ENCODE results near the gene SLCO6A1.
"Not testable (repeated sequence)": the region's sequence is repeated elsewhere in the genome, so short reads cannot be mapped to it uniquely, and the experiment has no call there.

SLCO6A1 gene, protein sequence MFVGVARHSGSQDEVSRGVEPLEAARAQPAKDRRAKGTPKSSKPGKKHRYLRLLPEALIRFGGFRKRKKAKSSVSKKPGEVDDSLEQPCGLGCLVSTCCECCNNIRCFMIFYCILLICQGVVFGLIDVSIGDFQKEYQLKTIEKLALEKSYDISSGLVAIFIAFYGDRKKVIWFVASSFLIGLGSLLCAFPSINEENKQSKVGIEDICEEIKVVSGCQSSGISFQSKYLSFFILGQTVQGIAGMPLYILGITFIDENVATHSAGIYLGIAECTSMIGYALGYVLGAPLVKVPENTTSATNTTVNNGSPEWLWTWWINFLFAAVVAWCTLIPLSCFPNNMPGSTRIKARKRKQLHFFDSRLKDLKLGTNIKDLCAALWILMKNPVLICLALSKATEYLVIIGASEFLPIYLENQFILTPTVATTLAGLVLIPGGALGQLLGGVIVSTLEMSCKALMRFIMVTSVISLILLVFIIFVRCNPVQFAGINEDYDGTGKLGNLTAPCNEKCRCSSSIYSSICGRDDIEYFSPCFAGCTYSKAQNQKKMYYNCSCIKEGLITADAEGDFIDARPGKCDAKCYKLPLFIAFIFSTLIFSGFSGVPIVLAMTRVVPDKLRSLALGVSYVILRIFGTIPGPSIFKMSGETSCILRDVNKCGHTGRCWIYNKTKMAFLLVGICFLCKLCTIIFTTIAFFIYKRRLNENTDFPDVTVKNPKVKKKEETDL

DNA sequence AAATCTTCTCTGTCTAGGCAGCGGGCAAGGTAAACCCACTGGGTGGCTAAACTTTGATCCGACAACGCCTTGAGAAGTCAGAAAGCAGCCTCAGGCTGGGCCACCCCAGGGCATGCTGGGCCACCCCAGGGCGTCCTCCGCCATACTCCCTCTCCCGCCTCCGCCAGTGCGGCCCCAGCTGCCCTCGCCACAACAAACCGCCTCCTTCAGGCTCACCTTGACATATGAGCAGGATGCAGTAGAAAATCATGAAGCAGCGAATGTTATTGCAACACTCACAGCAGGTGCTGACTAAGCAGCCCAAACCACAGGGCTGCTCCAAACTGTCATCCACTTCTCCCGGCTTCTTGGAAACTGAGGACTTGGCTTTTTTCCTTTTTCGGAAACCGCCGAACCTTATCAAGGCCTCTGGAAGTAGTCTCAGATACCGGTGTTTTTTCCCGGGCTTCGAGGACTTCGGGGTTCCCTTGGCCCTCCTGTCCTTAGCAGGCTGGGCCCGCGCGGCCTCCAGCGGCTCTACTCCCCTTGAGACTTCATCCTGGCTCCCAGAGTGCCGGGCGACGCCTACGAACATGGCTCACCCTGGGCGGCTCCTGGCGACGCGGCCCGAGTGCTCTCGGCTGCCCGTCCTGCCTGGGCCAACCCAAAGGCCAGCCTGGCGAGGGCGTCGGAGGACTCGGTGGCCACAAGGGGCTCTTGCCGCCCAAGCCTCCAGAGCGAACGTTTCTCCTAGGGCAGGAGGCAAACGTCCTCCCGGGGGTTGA is at the start of gene SLCO6A1:
TSS of gene SLCO6A1 (minus strand) at position 731 of the 764 bp plus-strand sequence. CDS start at position 574, 157 bp downstream.
- DNase-seq (ENCODE audit: low read depth) = no peak

DNA sequence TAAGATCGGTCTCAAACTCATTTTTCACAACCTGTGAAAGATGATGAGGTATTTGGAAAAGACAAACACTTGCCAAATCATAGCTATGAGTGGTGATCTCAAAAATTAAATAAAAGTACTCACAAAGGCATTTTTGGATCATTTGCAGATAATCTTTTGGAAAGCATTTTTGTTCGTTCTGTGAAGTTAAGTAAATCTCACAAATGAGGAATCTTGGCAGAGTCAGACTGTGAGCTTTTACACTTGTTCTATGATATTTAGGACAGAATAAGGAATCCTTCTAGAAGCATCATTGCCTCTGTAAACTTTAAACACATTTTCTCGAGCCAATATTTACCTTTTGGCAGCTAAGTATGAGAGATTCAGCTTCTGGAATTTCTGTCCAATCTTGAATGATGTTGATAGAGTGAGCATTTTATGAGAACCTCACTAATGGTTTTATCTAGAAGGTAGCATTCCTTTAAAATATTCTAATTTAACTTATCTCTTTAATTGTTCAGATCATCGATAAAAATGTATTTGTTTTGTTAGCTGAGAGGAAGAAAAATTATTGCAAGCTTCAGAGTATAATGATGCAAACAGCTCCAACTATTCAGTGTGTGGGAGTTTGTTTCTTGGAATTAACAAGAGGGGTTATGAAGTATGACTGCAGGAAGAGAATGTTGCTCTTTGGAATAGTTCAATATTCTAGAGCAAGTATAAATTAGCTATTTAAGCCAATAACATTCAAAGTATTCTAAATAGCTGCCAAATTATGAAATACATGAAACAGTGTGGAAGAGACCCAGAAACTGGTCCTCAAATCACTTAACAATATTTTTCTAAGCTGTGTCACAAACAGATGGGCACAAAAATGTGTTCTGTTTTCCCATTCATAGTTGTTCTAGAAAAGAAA is 48.6 kb upstream of the SLCO6A1 start:
- DNase-seq (ENCODE audit: low read depth) = no peak

DNA sequence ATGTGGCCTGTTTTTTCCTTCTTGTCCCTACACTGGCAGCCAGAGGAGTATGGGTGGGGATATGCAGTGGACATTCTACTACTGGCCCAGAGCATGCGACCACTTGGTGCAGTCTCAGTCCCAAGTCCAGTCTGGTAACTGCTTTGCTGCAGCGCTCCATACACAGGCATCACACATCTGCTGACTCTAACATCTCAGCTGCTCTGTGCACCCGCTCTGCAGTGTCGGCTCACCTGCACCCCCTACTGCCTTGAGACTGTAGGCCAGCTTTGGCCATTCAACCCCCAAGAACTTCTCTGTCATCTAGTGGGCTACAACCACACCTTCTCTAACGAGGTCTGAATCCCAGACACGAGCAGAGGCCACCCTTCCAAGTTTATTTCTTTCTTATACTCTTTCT is 46.4 kb upstream of the SLCO6A1 start:
- no peak for DNase-seq (ENCODE audit: low read depth)

DNA sequence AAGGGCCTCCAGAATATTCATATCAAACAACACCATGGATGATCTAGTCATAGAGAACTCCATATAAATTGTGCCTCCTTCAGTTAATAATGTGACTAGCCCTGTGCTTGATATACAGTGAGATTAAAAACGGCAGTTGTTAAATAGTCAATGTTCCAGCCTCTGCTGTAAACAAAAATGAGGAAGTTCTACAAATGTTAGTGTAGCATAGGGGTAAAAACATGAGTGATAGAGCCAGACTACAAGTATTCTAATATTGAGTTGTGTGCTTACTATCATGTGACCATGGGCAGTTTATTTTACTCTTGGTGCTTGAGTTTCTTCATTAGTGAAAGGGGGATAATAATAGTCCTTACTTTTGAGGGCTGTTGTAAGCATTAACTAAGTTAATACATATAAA is 43.3 kb upstream of the SLCO6A1 start:
- DNase-seq (ENCODE audit: low read depth) = no peak

DNA sequence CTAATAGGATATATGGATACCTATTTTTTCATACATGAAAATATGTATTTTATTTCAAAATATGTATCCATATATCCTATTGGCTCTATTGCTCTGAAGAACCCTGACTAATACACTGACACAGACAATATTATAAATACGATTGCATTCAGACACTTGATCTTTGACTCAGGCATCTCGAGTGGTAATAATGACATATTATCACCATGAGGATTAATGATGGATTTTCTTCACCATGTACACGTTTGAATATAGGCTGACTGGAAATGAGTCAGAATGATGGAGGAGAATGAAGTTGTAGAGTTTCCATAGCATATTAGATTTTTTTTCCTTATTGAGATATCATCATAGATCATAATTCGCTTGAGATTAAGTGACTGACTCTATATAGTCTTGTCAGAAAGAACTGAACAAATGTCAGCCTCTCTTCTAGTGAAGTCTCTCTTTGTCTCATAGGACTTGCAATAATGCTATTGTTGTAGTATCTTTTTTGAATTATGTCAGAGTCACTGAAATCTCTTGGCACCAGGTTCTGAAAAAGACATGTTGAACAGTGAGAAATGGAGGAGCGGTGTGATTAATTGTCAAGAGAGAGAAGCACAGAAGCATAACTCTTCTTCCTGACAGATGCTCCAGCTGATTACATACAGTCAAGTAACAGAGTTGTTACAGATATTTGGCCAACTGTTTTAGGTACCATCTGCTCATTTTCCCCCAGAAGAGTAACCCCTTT is 41.4 kb upstream of the SLCO6A1 start:
- no peak for DNase-seq (ENCODE audit: low read depth)

DNA sequence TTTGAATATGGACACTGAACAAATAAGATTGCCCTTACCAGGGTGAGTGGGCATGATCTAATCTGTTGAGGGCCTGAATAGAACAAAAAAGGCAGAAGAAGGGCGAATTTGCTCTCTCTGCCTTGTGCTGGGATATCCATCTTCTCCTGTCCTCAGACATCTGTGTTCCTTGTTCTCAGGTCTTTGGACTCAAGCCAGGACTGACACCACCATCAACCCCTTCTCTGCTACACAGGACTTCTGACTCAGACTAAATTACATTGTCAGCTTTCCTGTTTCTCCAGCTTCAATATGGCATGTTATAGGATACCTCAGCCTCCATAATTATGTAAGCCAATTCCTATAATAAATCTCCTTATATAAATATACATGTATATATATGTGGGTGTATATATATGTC is 40.8 kb upstream of the SLCO6A1 start:
- DNase-seq (ENCODE audit: low read depth) = no peak

DNA sequence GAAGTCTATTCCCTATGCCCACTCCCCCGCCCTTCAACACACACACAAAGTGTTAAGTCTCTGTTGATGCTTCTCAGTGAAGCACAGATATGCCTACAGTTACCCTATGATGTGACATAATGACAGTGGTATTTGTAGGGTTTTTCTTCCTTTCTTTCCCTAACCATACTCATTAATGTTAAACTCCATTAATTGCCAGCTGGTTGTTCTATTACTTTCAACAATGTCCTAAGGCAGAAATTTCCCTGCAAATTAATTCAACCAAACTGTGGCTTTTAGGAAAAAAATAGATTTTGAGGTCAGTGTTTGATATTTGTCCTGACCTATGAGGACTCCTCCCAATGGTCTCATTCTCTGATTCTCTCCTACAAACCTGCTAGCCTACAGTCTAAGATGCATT is 38.2 kb upstream of the SLCO6A1 start:
- no peak for DNase-seq (ENCODE audit: low read depth)

DNA sequence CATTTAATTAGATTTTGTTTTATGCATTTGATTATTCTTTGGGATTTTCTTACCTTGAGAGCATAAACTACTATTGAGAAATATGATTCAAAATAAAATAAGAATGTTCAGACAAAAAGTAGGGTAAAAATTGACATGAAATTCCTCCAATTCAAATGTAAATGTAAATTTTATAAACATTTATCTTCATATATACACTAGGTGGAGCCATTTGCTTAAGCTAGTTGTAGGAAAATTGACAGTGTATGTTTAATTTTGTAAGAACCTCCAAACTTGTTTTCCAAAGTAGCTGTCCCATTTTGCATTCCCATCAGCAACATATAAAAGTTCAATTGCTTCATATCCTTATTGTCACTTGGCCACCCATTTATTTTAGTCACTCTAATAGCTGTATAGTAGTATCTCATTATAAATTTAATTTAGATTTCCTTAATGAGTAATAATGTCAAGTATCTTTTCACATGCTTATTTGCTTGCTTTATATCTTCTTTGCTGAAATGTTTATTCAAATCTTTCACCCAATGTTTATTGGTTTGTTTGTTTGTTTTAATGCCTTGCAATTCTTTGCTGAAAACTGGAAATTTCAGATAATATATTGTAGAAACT is 37.6 kb upstream of the SLCO6A1 start:
- DNase-seq (ENCODE audit: low read depth) = no peak

DNA sequence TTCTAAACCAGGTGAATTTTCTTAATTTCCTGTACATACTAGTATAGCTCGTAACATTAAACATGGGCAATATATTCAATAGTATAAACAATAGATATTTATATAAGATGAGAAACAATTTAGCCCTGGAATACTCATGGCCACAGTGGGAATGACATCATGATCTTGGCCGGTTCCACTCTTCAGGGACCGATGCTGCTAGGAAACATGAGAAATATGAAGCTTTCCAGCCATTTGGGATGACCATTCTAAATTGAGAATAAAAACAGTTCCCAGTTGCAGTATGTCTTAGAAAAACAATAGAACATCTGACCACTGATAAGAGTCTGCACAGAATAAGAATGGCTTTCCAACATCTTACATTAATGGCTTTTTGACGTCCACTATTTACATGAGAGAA is 33.3 kb upstream of the SLCO6A1 start:
- DNase-seq (ENCODE audit: low read depth) = no peak

DNA sequence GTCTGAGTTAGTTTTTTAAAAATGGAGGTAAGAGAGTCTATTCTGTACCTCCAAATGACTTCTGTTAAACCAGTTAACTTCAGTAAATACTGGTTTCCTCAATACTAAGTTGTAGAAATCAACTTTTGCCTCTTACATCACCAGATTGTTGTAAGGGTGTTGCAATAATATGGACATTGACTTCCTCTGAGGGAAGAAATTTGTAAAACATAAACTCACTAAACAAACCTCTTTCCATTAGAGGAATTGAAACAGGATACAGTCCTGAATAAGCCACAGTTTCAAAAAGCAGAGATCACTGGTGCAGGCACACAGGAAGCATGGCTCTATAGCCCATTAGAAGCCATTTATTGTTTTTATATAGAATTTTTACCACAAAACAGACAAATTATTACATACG is 32.7 kb upstream of the SLCO6A1 start:
- no peak for DNase-seq (ENCODE audit: low read depth)

DNA sequence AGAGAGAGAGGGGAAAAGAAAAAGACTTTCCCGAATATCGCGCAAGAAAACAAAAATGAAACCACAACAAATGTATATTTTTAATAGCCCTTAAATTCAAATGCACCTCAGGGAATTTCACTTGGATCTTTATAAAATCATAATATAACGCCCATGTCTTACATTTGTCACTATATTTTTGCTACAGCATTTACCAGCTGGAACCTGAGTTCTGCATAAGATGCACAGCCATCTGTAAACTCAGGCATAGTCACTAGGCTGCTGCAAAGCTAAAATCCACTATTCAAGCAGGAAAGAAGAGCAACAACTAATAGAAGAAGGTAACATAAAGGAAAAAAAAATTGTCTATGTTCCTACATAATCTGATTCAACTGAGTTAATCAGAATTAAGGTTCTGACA is 30.6 kb upstream of the SLCO6A1 start:
- no peak for DNase-seq (ENCODE audit: low read depth)

DNA sequence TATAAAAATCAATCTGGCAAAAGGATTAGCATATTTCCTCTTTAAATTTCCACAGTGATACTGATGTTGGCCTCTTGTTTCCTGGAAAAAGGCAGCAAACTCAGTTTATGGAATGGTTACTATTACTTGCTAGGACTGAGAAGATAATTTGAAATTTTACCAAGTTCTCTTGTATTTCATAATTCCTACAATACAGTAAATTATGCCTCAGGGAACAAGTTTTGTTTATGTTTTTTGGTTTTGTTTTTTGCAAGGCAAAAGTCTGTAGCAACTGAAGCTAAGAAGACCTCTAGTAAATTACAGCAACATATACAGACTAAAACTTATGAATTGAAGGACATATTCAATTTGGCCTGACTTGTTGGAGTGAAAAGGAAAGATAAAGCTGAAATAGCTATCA is 30.2 kb upstream of the SLCO6A1 start:
- no peak for DNase-seq (ENCODE audit: low read depth)

DNA sequence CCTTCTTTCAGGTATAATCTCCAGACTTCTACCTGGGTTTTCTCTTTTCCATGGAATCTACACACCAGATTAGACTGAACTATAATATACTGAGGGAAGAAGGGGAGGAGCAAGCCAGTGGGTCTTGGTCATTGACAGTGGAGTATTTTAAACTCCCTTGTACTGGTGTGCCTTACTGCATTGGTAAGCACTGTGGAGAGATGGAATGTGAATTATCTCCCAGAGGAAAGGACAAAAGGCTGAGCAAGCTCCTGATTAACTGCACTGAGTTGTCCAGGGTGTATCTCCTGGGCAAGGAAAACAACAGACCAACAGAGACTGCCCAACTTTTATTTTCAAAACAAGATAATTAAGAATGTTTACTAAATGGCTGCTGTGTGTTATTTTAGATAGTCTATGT is 29.8 kb upstream of the SLCO6A1 start:
- DNase-seq (ENCODE audit: low read depth) = no peak

DNA sequence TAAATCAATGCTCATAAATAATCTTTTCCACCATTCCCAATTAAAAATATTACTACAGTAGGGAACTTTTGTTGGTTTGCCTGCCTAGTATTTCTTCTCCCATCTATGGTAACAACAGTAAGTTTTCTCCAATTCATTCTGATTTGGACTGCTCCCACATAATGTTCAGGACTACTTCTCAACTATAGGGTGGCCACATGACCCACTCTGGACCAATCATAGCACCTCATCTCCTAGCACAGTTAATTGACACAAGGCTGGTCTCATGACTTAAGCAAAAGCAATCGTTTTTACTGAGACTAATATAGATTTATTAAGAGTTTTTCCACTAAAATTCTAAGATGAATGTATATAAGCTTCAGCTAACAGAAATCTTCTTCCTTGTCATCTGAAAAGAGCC is 28.7 kb upstream of the SLCO6A1 start:
- no peak for DNase-seq (ENCODE audit: low read depth)

DNA sequence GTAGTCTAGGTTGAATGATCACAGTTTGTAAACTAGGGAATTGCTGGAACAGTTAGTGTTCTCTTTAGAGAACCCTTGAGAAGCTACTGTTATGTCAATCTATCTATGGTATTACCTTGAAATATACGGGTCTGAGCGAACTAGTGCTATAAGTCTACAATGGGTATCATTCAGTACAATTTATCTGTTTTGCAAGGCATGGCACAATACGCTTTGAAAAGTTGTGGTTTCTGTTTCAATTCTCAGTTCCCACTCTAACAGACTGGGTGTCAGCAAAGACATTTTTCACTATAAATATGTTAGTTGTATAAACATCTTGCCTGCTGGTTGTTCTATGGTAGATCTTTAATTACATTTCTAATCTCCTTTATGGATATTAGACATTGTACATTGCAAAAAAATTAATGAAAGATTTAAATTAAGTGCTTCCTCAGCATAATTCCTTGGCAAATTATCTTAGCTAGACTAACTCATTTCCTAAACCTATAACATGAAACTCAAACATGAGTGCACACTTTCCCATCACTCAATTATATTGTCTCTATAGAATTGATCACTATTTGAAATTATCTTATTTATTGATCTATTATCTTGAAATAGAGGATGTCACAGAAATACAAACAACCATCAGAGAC is 24.9 kb upstream of the SLCO6A1 start:
- DNase-seq (ENCODE audit: low read depth) = no peak

DNA sequence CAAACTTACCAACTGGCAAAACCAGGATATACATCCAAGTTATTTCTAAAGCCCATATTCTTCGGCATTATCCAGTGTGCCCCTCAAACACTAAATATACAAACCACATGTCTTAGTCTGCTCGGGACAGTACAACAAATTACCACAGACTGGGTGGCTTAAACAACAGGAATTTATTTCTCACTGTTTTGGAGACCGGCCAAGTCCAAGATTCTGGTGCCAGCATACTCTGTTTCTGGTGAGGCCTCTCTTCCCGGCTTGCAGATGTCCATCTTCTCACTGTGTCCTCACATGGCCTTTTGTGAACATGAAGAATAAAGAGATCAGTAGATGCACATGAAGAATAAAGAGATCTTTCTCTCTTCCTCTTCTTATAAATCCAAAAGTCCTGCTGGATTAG is 12.9 kb upstream of the SLCO6A1 start:
- DNase-seq (ENCODE audit: low read depth) = no peak

DNA sequence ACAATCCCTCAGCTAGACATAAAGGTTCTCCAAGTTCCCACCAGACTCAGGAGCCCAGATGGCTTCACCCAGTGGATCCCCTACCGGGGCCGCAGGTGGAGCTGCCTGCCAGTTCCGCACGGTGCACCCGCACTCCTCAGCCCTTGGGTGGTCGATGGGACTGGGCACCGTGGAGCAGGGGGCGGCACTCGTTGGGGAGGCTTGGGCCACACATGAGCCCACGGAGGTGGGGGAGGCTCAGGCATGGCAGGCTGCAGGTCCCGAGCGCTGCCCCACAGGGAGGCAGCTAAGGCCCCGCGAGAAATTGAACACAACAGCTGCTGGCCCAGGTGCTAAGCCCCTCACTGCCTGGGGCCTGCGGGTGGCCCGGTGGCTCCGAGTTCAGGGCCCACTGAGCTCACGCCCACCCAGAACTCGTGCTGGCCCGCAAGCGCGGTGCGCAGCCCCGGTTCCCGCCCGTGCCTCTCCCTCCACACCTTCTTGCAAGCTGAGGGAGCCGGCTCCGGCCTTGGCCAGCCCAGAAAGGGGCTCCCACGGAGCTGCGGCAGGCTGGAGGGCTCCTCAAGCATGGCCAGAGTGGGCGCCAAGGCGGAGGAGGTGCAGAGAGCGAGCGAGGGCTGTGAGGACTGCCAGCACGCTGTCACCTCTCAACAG is 7.4 kb downstream of the SLCO6A1 start:
- DNase-seq (ENCODE audit: low read depth) = not testable (repeated sequence)

DNA sequence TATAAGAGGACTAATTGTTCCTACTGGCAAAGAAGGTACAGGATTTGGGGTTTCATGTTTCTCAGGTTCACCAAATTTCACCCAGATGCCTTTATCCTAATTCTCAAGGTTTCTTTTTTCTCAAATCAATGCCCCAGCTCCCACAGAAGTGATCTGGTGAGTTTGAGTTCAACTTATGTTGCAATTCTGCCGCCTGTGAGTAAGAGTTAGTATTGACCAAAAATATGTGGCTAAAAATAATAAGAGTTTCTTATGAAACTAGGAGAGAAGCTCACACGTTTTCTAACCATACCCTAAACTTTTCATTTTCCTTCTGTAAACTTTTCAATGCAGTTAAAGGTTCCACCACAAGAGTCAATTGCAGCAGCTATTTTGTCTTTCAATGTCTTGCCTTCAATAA is 15.1 kb downstream of the SLCO6A1 start:
- no peak for DNase-seq (ENCODE audit: low read depth)

DNA sequence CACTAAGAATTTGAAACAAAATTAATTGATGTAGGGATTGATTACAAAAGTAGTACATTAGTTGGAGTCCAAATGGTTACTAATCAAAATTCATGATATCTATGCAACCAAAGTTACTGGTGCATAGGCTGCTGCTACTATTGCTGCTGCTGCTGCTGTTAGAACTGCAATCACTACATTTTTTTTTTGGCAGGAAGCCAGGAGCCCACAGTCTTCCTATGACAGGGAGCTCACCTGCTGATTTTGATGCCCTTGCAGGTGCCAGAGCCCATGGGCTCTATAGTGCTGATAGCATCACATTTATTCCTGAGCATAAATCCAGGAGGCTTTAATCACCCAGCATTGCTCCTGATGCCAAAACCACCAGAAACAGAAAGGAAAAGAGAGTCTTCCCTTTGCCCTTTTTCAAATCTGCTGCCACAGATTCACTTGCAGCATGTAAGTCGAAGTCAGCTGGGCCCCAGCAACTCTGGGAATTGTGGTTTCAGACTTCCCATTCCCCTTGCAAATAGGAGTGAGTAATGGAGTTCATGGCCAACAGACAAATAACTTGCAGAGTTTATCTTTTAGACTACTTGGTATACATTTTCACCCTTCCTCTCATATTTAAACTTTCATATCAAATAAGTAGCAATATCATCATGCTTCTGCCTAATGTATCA is 17.6 kb downstream of the SLCO6A1 start:
- no peak for DNase-seq (ENCODE audit: low read depth)
